Measurements from ENCODE around the gene MICAL2.

DNA sequence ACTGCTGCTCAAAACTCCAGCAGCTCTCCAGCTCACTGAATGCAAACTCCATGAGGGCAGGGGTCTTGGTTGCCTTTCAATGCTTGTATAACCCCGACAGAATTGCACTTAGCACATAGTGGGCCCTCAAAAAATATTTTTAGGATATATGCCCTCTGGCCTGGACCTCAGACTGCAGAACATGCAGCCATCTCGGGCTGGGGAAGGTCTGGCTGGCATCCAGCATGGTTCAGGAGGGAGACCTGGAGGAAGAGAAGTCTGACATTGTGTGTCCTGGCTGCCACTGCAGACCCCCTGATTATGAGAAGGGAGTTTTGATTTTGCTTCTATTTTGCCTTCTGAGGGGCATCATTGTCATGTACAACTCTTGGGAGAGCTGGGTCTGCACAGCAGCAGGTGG, 157.5 kb downstream of the MICAL2 start:
- no peak for TF ChIP-seq POLR2A (IDR thresholded peaks at IDR 0.05)
- TF ChIP-seq, protein P1, sequence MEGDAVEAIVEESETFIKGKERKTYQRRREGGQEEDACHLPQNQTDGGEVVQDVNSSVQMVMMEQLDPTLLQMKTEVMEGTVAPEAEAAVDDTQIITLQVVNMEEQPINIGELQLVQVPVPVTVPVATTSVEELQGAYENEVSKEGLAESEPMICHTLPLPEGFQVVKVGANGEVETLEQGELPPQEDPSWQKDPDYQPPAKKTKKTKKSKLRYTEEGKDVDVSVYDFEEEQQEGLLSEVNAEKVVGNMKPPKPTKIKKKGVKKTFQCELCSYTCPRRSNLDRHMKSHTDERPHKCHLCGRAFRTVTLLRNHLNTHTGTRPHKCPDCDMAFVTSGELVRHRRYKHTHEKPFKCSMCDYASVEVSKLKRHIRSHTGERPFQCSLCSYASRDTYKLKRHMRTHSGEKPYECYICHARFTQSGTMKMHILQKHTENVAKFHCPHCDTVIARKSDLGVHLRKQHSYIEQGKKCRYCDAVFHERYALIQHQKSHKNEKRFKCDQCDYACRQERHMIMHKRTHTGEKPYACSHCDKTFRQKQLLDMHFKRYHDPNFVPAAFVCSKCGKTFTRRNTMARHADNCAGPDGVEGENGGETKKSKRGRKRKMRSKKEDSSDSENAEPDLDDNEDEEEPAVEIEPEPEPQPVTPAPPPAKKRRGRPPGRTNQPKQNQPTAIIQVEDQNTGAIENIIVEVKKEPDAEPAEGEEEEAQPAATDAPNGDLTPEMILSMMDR (IDR thresholded peaks at IDR 0.05): no peak
